Fibroblast of upper back skin (primary cell): ENCODE results near the gene KCNG4.

ENCODE experiments used
- DNase-seq: peaks from one replicate; pipeline ENCODE4 v3.0.0-alpha.2; 2013

The KCNG4 gene

DNA sequence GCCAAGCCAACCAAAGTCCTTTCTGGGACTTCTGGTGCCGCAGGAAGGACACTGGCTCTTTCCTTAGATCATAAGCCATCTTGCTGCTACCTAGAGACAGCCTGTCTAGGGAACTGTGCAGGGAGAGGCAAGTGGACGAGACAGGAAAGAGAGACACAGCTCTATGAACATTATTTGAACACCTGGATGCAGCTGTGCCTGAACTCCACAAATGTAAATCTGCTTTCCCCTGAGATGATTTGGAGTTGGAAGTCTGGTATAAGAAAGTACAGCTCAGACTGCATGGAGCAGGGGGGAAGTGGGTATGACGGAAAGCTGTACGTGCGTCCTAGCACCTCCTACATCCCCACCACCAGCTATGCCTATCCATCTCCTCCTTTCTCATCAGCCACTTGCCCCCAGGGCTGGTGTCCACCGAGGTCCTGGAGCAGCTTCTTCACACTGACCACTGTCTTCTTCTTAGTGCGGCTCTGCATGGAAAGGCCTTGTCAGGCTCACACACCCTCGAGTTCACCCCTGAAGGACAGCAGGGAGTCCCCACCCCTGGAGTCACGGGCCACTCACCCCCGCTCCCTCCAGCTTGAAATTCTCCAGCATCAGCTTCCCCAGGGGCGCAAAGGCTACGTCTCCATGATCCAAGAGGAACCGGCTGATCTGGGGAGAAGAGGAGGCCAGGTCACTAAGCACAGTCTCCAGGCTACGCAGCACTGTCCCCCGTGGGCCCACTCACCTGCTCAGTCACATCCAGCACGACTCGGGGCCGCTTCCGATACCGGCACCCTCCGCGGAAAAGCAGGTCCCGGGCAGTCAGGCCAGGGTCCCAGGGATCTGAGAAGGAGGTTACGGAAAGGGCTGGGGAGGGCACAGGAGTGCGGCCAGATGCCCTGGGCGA lies 56.9 kb downstream of the KCNG4 start:
- DNase-seq = no peak

DNA sequence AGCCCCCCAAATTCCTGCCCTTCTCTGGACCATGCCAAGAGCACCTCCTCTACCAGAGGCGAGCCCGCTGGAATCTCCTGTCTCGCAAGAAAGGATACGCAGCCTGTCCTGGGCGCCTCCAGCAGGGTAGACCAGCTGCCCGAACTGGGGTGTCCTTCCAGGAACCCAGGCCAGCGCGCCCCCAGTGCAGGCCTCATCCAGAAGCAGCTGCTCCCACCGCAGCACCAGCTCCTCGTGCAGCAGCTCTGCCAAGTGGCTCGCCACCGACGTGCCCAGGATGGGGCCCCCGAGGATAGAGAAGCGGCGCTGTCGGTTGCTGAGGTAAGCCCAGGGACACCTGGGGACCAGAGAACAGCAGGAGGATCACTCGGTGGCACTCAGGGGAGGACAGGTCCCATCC lies 57.7 kb downstream of the KCNG4 start:
- DNase-seq = no peak

DNA sequence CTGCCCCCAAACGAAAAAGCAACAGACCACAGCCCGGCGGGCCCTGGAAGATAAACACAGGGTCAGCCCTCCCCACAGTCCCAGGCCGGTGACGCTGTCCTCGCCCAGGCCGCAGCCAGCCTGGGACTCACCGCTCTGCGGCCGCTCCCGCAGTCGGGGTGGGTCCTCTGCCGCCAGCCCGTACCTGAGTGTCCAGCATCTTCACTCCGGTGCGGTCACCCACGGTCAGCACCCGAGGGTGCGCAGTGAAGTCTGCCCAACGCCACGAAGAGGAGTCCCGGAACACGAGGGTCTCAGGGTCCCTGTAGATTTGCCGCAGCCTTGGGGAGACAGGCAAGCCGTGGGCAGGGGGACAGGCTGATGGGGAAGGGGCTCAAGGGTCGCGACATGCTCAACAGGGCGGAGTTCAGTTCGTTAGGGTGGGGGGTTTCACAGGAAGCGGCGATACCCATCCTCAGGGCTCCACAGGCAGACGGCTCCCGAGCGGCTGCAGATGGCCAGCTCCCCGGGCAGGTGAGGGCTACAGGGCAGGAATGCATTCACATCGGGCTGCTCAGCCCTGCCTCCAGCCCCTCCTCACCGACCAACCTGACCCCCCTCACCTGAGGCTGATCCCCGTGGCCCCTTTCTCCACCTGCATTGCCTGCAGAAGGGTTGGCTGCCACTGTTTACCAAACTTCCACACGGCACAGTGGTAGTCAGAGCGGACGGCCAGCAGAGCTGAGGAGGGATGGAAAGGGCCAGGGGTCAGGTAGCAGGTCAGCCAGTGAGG lies 58.5 kb downstream of the KCNG4 start:
- no peak for DNase-seq

DNA sequence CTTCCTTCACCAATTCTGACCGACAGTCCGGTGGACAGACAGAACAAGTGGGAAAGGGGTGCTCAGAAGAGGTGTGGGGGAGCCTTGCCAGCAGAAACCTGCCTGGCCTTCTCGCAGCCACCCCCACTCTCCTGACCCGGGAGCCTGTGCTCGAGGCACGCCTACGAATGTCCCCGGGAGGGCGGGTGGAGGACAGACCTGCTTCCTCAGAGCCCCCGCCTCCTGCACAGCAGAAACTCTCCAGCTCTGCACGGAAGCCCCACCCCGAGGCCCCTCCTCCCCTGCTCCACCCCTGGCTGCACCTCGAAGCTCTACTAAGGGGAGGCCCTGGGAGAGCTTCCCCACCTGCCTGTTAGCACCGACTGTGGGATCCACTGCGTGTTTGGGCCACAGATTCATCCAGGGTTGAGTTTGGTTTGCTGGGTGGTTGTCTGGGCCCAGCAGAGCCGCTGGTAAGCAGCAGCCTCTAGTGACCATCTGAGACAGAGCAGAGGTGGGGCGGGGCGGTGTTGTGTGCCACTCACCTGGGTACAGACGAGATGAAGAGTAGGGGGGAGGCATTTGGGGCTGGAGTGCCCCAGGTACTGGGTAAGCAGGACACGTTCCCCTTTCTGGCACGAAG lies 59.2 kb downstream of the KCNG4 start:
- no peak for DNase-seq

DNA sequence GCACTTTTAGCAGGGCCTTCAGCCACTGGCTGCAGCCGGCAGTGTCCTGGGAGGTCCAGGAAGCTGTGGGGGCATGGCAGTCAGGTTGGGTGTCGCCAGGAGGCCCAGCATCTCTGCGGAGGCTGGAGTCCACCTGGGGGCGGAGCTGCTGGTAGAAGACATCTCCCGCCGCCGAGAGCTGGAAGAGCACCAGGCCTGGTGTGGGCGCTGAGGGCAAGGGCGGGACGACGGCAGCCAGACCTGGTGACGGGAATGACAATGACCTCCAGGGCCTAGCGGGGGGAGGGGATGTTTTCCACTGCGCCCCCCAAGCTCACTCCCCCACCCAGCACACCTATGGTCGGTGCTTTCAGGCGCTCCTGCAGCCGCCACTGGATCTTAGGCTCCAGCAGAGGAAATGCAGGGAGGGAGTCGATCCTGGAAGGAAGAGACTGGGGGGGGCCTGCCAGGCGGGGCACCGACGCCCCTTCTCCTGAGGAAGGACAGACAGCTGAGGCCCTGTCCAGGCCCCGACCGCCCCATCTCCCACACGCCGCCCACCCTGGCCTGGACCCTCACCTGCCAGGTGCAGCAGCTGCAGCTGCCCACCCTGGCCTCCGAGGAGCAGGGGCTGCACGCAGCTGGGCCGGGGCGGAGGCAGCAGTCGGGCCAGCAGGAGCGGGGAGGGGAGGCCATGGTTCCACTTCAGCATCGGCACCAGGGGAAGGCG lies 60.0 kb downstream of the KCNG4 start:
- DNase-seq = no peak

DNA sequence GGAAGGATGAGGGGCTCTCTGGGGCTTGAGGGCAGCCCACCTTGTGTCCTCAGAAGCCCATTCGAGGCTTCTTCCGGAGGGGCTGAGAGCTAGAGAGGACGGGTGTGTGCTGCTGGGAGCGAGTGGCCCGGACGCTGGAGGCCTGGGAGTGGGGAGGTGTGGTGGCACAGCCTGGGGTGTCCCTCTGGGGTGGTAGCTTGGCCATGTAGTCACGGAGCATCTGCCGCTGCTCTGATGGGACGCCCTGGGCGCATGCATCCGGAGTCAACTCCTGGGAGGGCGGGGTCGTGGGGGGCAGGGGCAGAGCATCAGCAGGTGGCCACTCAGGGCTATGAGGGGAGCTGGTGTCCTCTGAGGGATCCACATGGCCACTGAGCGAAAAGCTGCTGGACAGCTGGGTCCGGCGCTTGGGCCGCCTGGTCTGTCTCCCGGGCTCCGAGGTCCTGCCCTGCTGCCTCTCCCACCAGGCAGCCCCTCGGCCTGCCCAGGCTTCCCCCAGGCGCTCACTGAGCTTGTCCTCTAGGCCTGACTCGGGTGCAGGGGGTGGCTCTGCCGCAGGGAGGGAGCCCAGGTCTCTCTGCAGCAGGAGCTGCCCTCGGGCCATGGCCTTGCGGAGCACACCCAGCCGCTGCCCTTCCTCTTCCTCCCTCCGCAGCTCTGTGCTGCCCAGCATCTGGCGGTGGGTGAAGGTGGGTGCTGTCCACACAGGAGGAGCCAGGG lies 60.8 kb downstream of the KCNG4 start:
- DNase-seq = no peak

DNA sequence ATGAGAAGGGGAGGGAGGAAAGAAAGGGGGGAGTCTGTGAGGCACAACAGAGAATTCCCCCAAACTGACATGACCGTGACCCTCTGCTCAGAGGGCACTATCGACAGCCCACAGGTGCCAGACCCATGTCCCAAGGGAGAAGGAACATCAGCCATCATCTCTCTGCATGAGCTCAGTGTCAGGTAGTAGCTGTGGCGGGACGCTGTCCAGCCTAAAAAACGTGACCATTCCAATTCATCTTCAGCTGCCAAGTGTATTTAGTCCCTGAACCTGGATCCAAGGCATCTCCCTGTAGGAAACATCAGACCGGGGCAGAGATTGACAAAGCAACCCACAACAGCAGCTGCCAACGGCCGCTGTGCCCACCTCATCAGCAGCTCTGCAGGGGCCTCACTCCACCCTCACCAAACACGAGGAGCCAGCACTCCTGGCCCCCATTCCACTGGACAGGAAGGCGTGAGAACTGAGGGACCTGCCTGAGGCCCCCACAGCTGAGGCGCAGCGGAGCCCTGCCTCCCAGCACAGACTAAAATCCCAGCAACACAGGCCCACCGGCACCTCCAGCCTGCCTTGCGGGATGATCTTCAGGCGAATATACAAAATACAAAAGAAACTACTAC lies 61.6 kb downstream of the KCNG4 start:
- DNase-seq = no peak

DNA sequence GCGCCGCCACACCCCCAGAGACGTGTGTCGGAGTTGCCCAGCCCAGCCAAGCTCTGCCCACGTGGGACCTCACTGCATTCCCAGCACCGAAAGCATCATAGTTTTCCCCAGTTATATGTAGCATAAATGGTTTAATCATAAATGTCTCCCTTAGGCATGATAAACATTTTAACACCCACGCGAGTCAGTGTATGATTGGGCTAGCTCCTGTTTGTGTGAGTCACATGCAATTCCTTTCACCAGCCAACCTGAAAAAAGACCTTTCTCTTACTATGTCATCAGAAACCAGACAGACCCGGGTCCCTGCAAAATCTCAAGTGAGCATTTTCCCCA lies 62.1 kb downstream of the KCNG4 start:
- DNase-seq = peak; percentile 50

DNA sequence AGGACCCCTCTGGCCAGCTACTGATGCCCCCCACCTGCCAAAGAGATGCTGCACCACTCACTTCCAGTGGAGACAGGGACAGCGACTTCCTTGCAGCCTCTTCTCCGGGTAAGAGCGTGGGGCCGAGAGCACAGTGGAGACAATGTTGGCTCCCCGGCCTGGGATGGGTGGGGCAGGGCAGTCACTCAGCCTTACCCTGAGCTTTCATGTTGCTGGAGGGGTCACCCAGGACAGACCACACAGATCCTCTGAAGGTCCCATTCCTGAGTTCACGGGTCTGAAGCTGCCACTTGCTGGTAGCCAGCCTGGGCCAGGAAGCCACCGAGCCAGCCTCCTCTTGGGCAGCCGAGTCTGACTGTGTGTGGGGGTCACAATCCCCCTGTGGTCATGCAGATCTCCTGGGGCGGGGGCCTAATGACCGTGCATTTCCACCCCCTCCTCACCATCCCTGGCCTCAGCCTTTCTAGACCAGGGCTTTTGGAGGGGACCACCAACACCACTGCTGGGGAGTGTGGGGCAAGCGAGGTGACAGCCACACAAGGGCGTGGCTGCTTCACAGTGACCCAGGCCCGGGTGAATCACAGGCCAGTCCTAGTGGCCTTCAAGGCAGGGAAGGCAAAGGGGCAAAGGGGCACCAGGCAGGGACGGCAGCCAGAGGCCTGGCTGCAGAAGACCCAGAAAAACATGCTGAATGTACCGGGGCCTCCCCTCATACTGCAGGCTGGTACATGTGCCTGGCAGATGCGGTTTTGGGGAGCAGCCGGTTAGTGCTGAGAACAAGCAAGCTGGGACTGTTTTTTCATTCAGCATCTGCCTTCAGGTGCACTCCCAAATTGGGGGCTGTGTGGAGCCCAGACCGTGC lies 63.4 kb downstream of the KCNG4 start:
- DNase-seq = no peak

DNA sequence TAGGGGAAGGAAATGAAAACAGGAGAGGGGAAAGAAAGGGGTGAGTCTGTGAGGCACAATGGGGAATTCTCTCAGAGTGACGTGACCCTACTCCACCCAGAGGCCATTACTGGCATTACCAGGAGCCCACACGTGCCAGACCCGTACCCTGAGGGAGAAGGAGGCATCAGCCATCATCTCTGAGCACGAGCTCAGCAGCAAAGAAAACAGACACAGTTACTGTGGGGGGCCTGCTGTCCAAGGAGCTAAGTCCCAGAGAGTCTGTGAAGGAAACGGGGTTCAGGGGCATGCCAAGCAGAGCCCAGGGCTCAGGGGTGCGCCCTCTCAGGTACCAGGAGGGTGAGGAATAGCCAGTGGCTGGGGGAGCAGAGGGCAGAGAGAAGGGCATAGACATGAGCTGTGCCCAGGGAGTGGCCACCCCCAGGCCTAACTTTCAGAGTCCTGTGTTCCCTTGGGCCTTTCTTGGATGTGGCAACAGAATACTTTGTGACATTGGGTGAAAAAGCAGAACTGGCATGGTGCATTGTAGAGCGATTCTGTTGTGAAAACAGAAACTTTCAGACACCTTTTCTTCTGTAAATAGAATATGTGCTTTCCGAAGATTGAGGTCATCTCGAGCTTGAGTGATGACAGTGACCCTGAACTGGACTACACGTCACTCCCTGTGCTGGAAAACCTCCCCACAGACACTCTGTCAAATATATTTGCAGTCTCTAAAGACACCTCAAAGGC lies 64.3 kb downstream of the KCNG4 start:
- peak; percentile 35 for DNase-seq

DNA sequence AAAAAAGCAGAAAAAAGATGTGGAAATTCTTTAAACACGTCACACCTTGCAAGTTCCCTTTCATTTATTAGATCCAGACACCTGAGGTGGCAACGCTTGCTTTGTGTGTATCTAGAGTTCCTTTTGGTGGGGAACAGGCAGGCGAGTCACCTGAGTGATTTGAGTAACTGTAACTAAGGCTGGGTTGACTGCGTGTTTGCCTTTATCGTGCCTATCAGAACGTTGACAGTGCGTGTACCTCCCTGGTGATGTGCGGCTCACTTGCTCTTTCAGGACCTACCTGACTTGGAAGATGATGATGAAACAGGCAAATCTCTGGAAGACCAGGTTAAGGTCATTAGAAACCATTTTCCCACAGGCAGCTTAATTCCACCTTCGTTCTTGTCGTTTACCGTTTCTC lies 65.4 kb downstream of the KCNG4 start:
- no peak for DNase-seq

DNA sequence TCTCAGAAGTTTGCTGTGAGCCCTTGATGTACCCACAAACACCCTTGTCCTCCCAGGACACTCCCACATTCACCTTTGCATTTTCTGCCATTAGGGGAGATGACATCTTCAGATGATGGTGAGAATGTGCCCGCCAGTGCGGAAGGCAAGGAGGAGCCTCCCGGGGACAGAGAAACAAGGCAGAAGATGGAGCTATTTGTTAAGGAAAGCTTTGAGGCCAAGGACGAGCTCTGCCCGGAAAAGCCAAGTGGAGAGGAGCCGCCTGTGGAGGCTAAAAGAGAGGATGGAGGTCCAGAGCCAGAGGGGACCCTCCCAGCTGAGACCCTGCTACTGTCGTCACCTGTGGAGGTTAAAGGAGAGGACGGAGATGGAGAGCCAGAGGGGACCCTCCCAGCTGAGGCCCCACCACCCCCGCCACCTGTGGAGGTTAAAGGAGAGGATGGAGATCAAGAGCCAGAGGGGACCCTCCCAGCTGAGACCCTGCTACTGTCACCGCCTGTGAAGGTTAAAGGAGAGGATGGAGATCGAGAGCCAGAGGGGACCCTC lies 70.0 kb downstream of the KCNG4 start:
- DNase-seq = no peak
